ENCODE results near the gene NAMPT.
"Not testable (repeated sequence)": the region's sequence is repeated elsewhere in the genome, so short reads cannot be mapped to it uniquely, and the experiment has no call there.

Gene NAMPT

GRCh38 chr7:106284714-106285050 is at the start of gene NAMPT:
TSS of gene NAMPT (minus strand) at chr7:106284983. CDS start at chr7:106284884, 99 bp downstream.
- Mint-ChIP-seq H3K9me3 (no peaks in the 10 kb centered on the region), H3K27ac (ENCODE audit: low read depth) (peak within 1 kb of the TSS; percentile 97), H3K27me3 (no peaks in the 10 kb centered on the region), H3K4me1 (peaks cover 29% of the 10 kb centered on the region), H3K4me3 (peak within 1 kb of the TSS; percentile 83), H3K36me3 (ENCODE audit: insufficient read depth) (peaks cover 18% of the 10 kb centered on the region)
- peak in 1 of 2 donors; percentile 89 for DNase-seq (ENCODE audit: low spot score in 2 of 2)
- no peak for ATAC-seq (replicated peaks; ENCODE audit: extremely low read depth, poor library complexity, severe bottlenecking)

- Mint-ChIP-seq H3K27ac (ENCODE audit: low read depth) (no peak overlapping the region), H3K27me3 (peaks cover 33% of the 10 kb centered on the region), H3K9me3 (no peaks in the 10 kb centered on the region), H3K4me3 (no peak overlapping the region), H3K4me1 (peaks cover 5% of the 10 kb centered on the region), H3K36me3 (ENCODE audit: insufficient read depth) (no peaks in the 10 kb centered on the region)
- ATAC-seq (replicated peaks; ENCODE audit: extremely low read depth, poor library complexity, severe bottlenecking) = no peak
- no peak for DNase-seq (ENCODE audit: low spot score in 2 of 2)
Measured at GRCh38 chr7:106332201-106332600, 47.4 kb upstream of the NAMPT start.

DNA sequence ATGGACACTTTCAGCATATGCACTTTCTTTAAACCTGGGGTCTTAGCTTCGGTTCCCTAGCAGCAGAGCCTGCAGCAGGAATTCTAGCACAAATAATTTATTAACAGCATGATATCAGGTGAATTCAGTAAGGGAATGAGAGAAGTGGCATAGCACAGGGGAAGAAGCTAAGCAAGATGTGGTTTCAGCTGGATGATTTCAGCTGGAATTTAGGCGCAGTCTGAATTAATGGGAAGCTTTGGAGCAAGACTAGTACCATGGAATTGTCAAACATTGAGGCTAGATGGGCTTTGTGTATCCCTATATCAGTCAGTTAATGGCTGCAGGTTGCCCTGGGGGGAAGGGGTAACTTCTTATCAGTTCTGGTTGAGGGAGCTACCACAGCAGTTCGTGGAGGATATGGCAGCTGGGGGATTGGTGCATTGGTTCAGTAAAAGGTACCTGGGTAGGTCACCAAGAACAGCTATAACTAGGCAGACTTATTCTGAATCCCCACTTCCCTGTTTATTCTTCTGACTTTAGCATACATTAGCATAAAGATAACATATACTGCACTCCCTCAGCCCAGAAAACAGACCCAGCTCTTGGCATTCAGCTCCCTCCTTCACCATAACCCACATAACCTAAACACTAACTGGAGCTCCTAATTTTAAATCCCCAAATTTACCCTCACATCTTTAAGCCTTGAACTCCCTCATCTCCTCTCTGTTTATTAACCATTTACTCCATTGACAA is 46.8 kb upstream of the NAMPT start:
- Mint-ChIP-seq H3K27me3 (peaks cover 33% of the 10 kb centered on the region), H3K27ac (ENCODE audit: low read depth) (no peak overlapping the region), H3K36me3 (ENCODE audit: insufficient read depth) (no peaks in the 10 kb centered on the region), H3K4me1 (peaks cover 5% of the 10 kb centered on the region), H3K4me3 (no peak overlapping the region), H3K9me3 (no peaks in the 10 kb centered on the region)
- ATAC-seq (replicated peaks; ENCODE audit: extremely low read depth, poor library complexity, severe bottlenecking) (no peak), DNase-seq (ENCODE audit: low spot score in 2 of 2) (no peak)

- H3K27ac Mint-ChIP-seq (ENCODE audit: low read depth) = no peak overlapping the region
- peaks cover 22% of the 10 kb centered on the region for H3K27me3 Mint-ChIP-seq
- H3K36me3 Mint-ChIP-seq (ENCODE audit: insufficient read depth) = no peaks in the 10 kb centered on the region
- ATAC-seq (replicated peaks; ENCODE audit: extremely low read depth, poor library complexity, severe bottlenecking) (no peak), DNase-seq (ENCODE audit: low spot score in 2 of 2) (no peak)
- H3K9me3 Mint-ChIP-seq = no peaks in the 10 kb centered on the region
- peaks cover 5% of the 10 kb centered on the region for H3K4me1 Mint-ChIP-seq
- no peak overlapping the region for H3K4me3 Mint-ChIP-seq
Measured at GRCh38 chr7:106329971-106330733, 45.4 kb upstream of the NAMPT start.

GRCh38 chr7:106329408-106329807 is 44.6 kb upstream of the NAMPT start:
- Mint-ChIP-seq H3K9me3 (no peaks in the 10 kb centered on the region), H3K27ac (ENCODE audit: low read depth) (no peak overlapping the region), H3K4me1 (peaks cover 5% of the 10 kb centered on the region), H3K36me3 (ENCODE audit: insufficient read depth) (no peaks in the 10 kb centered on the region), H3K27me3 (peaks cover 15% of the 10 kb centered on the region), H3K4me3 (no peak overlapping the region)
- DNase-seq (ENCODE audit: low spot score in 2 of 2) (no peak), ATAC-seq (replicated peaks; ENCODE audit: extremely low read depth, poor library complexity, severe bottlenecking) (no peak)

GRCh38 chr7:106327538-106328481 is 43.0 kb upstream of the NAMPT start:
- no peaks in the 10 kb centered on the region for H3K9me3 Mint-ChIP-seq
- H3K27me3 Mint-ChIP-seq = peaks cover 9% of the 10 kb centered on the region
- H3K36me3 Mint-ChIP-seq (ENCODE audit: insufficient read depth) = no peaks in the 10 kb centered on the region
- peaks cover 3% of the 10 kb centered on the region for H3K4me1 Mint-ChIP-seq
- ATAC-seq (replicated peaks; ENCODE audit: extremely low read depth, poor library complexity, severe bottlenecking) (no peak), DNase-seq (ENCODE audit: low spot score in 2 of 2) (no peak)
- no peak overlapping the region for H3K27ac Mint-ChIP-seq (ENCODE audit: low read depth)
- no peak overlapping the region for H3K4me3 Mint-ChIP-seq

GRCh38 chr7:106326594-106327537 is 42.1 kb upstream of the NAMPT start:
- DNase-seq (ENCODE audit: low spot score in 2 of 2) = no peak
- H3K9me3 Mint-ChIP-seq = no peaks in the 10 kb centered on the region
- no peak overlapping the region for H3K27ac Mint-ChIP-seq (ENCODE audit: low read depth)
- H3K36me3 Mint-ChIP-seq (ENCODE audit: insufficient read depth) = no peaks in the 10 kb centered on the region
- peaks cover 7% of the 10 kb centered on the region for H3K27me3 Mint-ChIP-seq
- no peaks in the 10 kb centered on the region for H3K4me1 Mint-ChIP-seq
- no peak overlapping the region for H3K4me3 Mint-ChIP-seq
- ATAC-seq (replicated peaks; ENCODE audit: extremely low read depth, poor library complexity, severe bottlenecking) = no peak

- H3K4me3 Mint-ChIP-seq; H3K36me3 Mint-ChIP-seq (ENCODE audit: insufficient read depth); H3K4me1 Mint-ChIP-seq; DNase-seq (ENCODE audit: low spot score in 2 of 2); H3K9me3 Mint-ChIP-seq; H3K27ac Mint-ChIP-seq (ENCODE audit: low read depth); ATAC-seq (replicated peaks; ENCODE audit: extremely low read depth, poor library complexity, severe bottlenecking): not testable (repeated sequence)
- peaks cover 30% of the 10 kb centered on the region for H3K27me3 Mint-ChIP-seq
Measured at GRCh38 chr7:106324509-106324908, 39.7 kb upstream of the NAMPT start.

GRCh38 chr7:106320254-106320770 is 35.5 kb upstream of the NAMPT start:
- H3K4me3 Mint-ChIP-seq; DNase-seq (ENCODE audit: low spot score in 2 of 2); H3K4me1 Mint-ChIP-seq; H3K36me3 Mint-ChIP-seq (ENCODE audit: insufficient read depth); ATAC-seq (replicated peaks; ENCODE audit: extremely low read depth, poor library complexity, severe bottlenecking); H3K9me3 Mint-ChIP-seq; H3K27ac Mint-ChIP-seq (ENCODE audit: low read depth): not testable (repeated sequence)
- H3K27me3 Mint-ChIP-seq = peaks cover 68% of the 10 kb centered on the region

- ATAC-seq (replicated peaks; ENCODE audit: extremely low read depth, poor library complexity, severe bottlenecking) = no peak
- no peak overlapping the region for H3K27ac Mint-ChIP-seq (ENCODE audit: low read depth)
- peaks cover 82% of the 10 kb centered on the region for H3K27me3 Mint-ChIP-seq
Measured at GRCh38 chr7:106318482-106318881, 33.7 kb upstream of the NAMPT start.

GRCh38 chr7:106317971-106318370 is 33.2 kb upstream of the NAMPT start:
- no peak overlapping the region for H3K27ac Mint-ChIP-seq (ENCODE audit: low read depth)
- peaks cover 82% of the 10 kb centered on the region for H3K27me3 Mint-ChIP-seq
- DNase-seq (ENCODE audit: low spot score in 2 of 2) (no peak), ATAC-seq (replicated peaks; ENCODE audit: extremely low read depth, poor library complexity, severe bottlenecking) (no peak)
- no peak overlapping the region for H3K4me3 Mint-ChIP-seq
- no peaks in the 10 kb centered on the region for H3K4me1 Mint-ChIP-seq
- no peaks in the 10 kb centered on the region for H3K9me3 Mint-ChIP-seq
- peaks cover 2% of the 10 kb centered on the region for H3K36me3 Mint-ChIP-seq (ENCODE audit: insufficient read depth)

More at GRCh38 chr7:106318482-106318881, 33.7 kb upstream of the NAMPT start:
- no peaks in the 10 kb centered on the region for H3K9me3 Mint-ChIP-seq
- no peaks in the 10 kb centered on the region for H3K4me1 Mint-ChIP-seq
- H3K4me3 Mint-ChIP-seq = no peak overlapping the region
- DNase-seq (ENCODE audit: low spot score in 2 of 2) = no peak
- peaks cover 2% of the 10 kb centered on the region for H3K36me3 Mint-ChIP-seq (ENCODE audit: insufficient read depth)
